DOHH2 (cell line): ENCODE measurements around the gene OR56B4.

Source experiments
- EZH2phosphoT487 ChIP-seq: fragments of 200-600 bp; sonication (generic); IDR thresholded peaks from 2 replicates; pipeline ENCODE4 v1.6.1; 2017; ENCODE audit warnings: borderline replicate concordance, mild to moderate bottlenecking, antibody characterized with exemption, low read length, moderate library complexity, mixed read lengths
- TF ChIP-seq, protein P1 (sequence below): fragments of 200-600 bp; sonication (generic); IDR thresholded peaks from one replicate; pipeline ENCODE4 v1.5.1; 2014; ENCODE audit warnings: antibody characterized with exemption, mild to moderate bottlenecking, low read depth, low read length; ENCODE audit not compliant: poor library complexity, severe bottlenecking

DNA sequence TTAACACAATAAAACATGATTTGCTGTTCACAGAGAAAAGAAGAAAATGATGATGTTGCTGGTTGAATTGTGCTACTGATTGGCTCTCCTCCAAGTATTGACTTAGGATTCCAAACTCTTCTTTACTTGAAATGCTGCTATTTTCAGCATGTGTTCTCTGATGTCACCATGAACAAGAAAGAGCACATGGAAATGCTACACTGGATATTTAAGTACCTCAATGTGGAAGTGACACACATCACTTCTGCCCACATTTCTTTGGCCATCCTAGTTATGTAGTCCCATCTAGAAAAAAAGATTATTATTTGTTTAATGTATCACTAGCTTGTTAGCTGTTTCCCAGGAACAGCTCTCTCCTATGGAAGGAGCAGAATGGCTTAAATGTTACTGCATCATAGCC is 35.5 kb downstream of the OR56B4 start:
- TF ChIP-seq, protein P1, sequence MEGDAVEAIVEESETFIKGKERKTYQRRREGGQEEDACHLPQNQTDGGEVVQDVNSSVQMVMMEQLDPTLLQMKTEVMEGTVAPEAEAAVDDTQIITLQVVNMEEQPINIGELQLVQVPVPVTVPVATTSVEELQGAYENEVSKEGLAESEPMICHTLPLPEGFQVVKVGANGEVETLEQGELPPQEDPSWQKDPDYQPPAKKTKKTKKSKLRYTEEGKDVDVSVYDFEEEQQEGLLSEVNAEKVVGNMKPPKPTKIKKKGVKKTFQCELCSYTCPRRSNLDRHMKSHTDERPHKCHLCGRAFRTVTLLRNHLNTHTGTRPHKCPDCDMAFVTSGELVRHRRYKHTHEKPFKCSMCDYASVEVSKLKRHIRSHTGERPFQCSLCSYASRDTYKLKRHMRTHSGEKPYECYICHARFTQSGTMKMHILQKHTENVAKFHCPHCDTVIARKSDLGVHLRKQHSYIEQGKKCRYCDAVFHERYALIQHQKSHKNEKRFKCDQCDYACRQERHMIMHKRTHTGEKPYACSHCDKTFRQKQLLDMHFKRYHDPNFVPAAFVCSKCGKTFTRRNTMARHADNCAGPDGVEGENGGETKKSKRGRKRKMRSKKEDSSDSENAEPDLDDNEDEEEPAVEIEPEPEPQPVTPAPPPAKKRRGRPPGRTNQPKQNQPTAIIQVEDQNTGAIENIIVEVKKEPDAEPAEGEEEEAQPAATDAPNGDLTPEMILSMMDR: no peak
- no peak for TF ChIP-seq EZH2phosphoT487
